HepG2 (cell line): Measurements from ENCODE around the gene ICAM2. TPM values are rescaled to one million over a fixed set of nuclear protein-coding genes. Genes with fewer than 3 reads are reported as not detected.

ENCODE experiments used
- FOXJ3 ChIP-seq: sonication (generic); formaldehyde crosslinking; IDR thresholded peaks from 2 replicates; pipeline ENCODE4 v1.4.0; 2020; ENCODE audit warnings: missing genetic modification reagents, mild to moderate bottlenecking, borderline replicate concordance
- FOXP4 ChIP-seq: sonication (generic); formaldehyde crosslinking; IDR thresholded peaks from 2 replicates; pipeline ENCODE4 v1.4.0; 2020; ENCODE audit warnings: missing genetic modification reagents
- HINFP ChIP-seq: sonication (generic); formaldehyde crosslinking; IDR thresholded peaks from 2 replicates; pipeline ENCODE4 v1.4.0; 2020; ENCODE audit warnings: low read depth, mild to moderate bottlenecking, missing genetic modification reagents
- HNF1A ChIP-seq, 2 experiments: sonication (generic) in 1 of 2; formaldehyde crosslinking in 1 of 2; IDR thresholded peaks; 2 replicates each; pipeline versions ENCODE4 v1.4.0 to v1.6.1; 2016 to 2020; ENCODE audit warnings: borderline replicate concordance in 1 of 2, low read depth in 1 of 2, mild to moderate bottlenecking in 1 of 2, missing genetic modification reagents in 1 of 2
- MLLT10 ChIP-seq: sonication (generic); formaldehyde crosslinking; IDR thresholded peaks from 2 replicates; pipeline ENCODE4 v1.4.0; 2020; ENCODE audit warnings: missing genetic modification reagents
- MLXIP ChIP-seq: sonication (generic); formaldehyde crosslinking; IDR thresholded peaks from 2 replicates; pipeline ENCODE4 v1.9.0; 2021; ENCODE audit warnings: missing genetic modification reagents, borderline replicate concordance
- MYPOP ChIP-seq: sonication (generic); formaldehyde crosslinking; IDR thresholded peaks from 2 replicates; pipeline ENCODE4 v1.8.1; 2023; ENCODE audit warnings: mild to moderate bottlenecking, moderate library complexity, missing genetic modification reagents
- SNAPC5 ChIP-seq: sonication (generic); formaldehyde crosslinking; IDR thresholded peaks from 2 replicates; pipeline ENCODE4 v1.8.1; 2023; ENCODE audit warnings: mild to moderate bottlenecking, missing genetic modification reagents, borderline replicate concordance
- THAP8 ChIP-seq: sonication (generic); formaldehyde crosslinking; IDR thresholded peaks from 2 replicates; pipeline ENCODE4 v1.5.1; 2020; ENCODE audit warnings: missing genetic modification reagents, mild to moderate bottlenecking, borderline replicate concordance
- ZMAT5 ChIP-seq: sonication (generic); formaldehyde crosslinking; IDR thresholded peaks from 2 replicates; pipeline ENCODE4 v1.5.0; 2020; ENCODE audit warnings: mild to moderate bottlenecking, low read depth, missing genetic modification reagents, borderline replicate concordance
- ZNF652 ChIP-seq: IDR thresholded peaks from 2 replicates; pipeline ENCODE4 v1.6.1; 2016; ENCODE audit warnings: low read depth, borderline replicate concordance
- ZNF784 ChIP-seq: sonication (generic); formaldehyde crosslinking; IDR thresholded peaks from 2 replicates; pipeline ENCODE4 v1.5.1; 2020; ENCODE audit warnings: missing genetic modification reagents, mild to moderate bottlenecking, borderline replicate concordance
- polyA plus RNA-seq, 8 experiments: library from polyadenylated mRNA; depleted of rRNA in 3 of 8; stranded (reverse) in 7 of 8; unstranded in 1 of 8; fragments of >200 nt; fragmentation: Illumina TruSeq in 4 of 8; extraction: Trizol in 4 of 8; gene quantifications; 2 replicates each; pipeline versions ENCODE4 v1.2.1 to v1.2.3, GENCODE V29; 2011 to 2016; ENCODE audit warnings: low read depth in 4 of 8, missing spikeins in 1 of 8, mixed read lengths in 1 of 8; ENCODE audit not compliant: insufficient read depth in 1 of 8
- total RNA-seq, 5 experiments: library from RNA; depleted of rRNA; stranded (reverse); fragments of >200 nt; fragmentation: Illumina TruSeq; extraction: Trizol; gene quantifications; 2 replicates each; pipeline ENCODE4 v1.2.3, GENCODE V29; 2016; ENCODE audit warnings: low read depth in 1 of 5

ICAM2 gene
- total and polyA plus RNA-seq, 2 of the 13 experiments (the other 11 are each of a cell fraction or from before 2014, with no cell fraction given): 10.9 to 20.8 TPM

GRCh38 chr17:64007838-64008282, 12.6 kb downstream of the ICAM2 start (continued):
- TF ChIP-seq HINFP (0 out of 2 replicates have a peak, but pooled peaks have one; percentile 29), ZNF784 (CRISPR knock-in tag) (no peak), MLXIP (CRISPR knock-in tag) (no peak), MYPOP (CRISPR knock-in tag) (no peak), HNF1A (IDR thresholded peaks at IDR 0.05; ENCODE audit: low read depth) (no peak), HNF1A (CRISPR knock-in tag; IDR thresholded peaks at IDR 0.05; ENCODE audit: borderline replicate concordance) (no peak), MLLT10 (CRISPR knock-in tag) (no peak), THAP8 (no peak), ZNF652 (no peak), FOXJ3 (CRISPR knock-in tag) (no peak), FOXP4 (CRISPR knock-in tag) (peak; percentile 64; the same call in 1 of the 2 replicates), ZMAT5 (CRISPR knock-in tag) (no peak), SNAPC5 (CRISPR knock-in tag) (no peak)
